PC-9 (cell line): ENCODE measurements around the gene CHST3. TPM values are rescaled to one million over a fixed set of nuclear protein-coding genes. Genes with fewer than 3 reads are reported as not detected.

Source experiments
- BruUV-seq: library from RNA; stranded (reverse); fragments of 400-500 nt; replicated peaks from 2 replicates; lab custom pipeline; 2021; lab: Mats Ljungman, UMichigan
- CTCF ChIA-PET: fragments of 300-600 bp; sonication (Branson Sonifier 250); formaldehyde crosslinking; loops from one replicate; lab custom pipeline; 2022; ENCODE audit warnings: antibody characterized with exemption; lab: Charles Lee
- POLR2A ChIA-PET: fragments of 300-600 bp; sonication (Branson Sonifier 250); formaldehyde crosslinking; loops from one replicate; lab custom pipeline; 2022; ENCODE audit warnings: antibody characterized with exemption; ENCODE audit not compliant: unreplicated experiment; lab: Charles Lee
- DNase-seq, 2 experiments: peaks; one replicate each; pipeline versions ENCODE4 v3.0.0 to v3.0.0-alpha.2; 2015 to 2022; ENCODE audit warnings: mixed read lengths in 1 of 2
- H2AFZ ChIP-seq: fragments of 200-600 bp; sonication (generic); 2 replicates; pipeline ENCODE4 v1.8.1; 2017; ENCODE audit warnings: antibody characterized with exemption
- H3F3A ChIP-seq: fragments of 200-600 bp; sonication (generic); 2 replicates; pipeline ENCODE4 v1.8.1; 2017; ENCODE audit warnings: antibody characterized with exemption, mild to moderate bottlenecking, low read depth; ENCODE audit not compliant: insufficient read depth
- H3K27ac ChIP-seq: fragments of 200-600 bp; sonication (generic); 2 replicates; pipeline ENCODE4 v1.6.1; 2016; ENCODE audit warnings: mixed run types
- H3K27me3 ChIP-seq: fragments of 200-600 bp; sonication (generic); 2 replicates; pipeline ENCODE4 v1.6.1; 2016; ENCODE audit warnings: low read depth, mixed run types; ENCODE audit not compliant: insufficient read depth
- H3K36me3 ChIP-seq: fragments of 200-600 bp; sonication (generic); 2 replicates; pipeline ENCODE4 v1.6.1; 2016; ENCODE audit warnings: low read depth, mixed run types
- H3K4me1 ChIP-seq: fragments of 200-600 bp; sonication (generic); replicated peaks from 2 replicates; pipeline ENCODE4 v1.6.1; 2016; ENCODE audit warnings: mixed run types; ENCODE audit not compliant: insufficient read depth
- H3K4me2 ChIP-seq: fragments of 200-600 bp; sonication (generic); 2 replicates; pipeline ENCODE4 v1.6.1; 2017; ENCODE audit warnings: mixed run types
- H3K4me3 ChIP-seq: fragments of 200-600 bp; sonication (generic); 2 replicates; pipeline ENCODE4 v1.6.1; 2016; ENCODE audit warnings: mixed run types
- H3K79me2 ChIP-seq: fragments of 200-600 bp; sonication (generic); 2 replicates; pipeline ENCODE4 v1.6.1; 2017; ENCODE audit warnings: low read depth, mixed run types
- H3K9me2 ChIP-seq: fragments of 200-600 bp; sonication (generic); 2 replicates; pipeline ENCODE4 v1.8.1; 2017; ENCODE audit warnings: mild to moderate bottlenecking; ENCODE audit not compliant: insufficient read depth
- H3K9me3 ChIP-seq: fragments of 200-600 bp; sonication (generic); 2 replicates; pipeline ENCODE4 v1.8.1; 2016; ENCODE audit warnings: low read depth; ENCODE audit not compliant: insufficient read depth
- H4K20me1 ChIP-seq: fragments of 200-600 bp; sonication (generic); 2 replicates; pipeline ENCODE4 v1.8.1; 2017; ENCODE audit not compliant: insufficient read depth
- CTCF ChIP-seq: fragments of 200-600 bp; sonication (generic); conservative IDR thresholded peaks from 2 replicates; pipeline ENCODE4 v1.6.1; 2017; ENCODE audit warnings: mixed run types, antibody characterized with exemption, mild to moderate bottlenecking, moderate library complexity
- EZH2 ChIP-seq: fragments of 200-600 bp; sonication (generic); IDR thresholded peaks from 2 replicates; pipeline ENCODE4 v1.8.0; 2017; ENCODE audit warnings: antibody characterized with exemption, low read depth
- intact Hi-C: fragments of 100-400 bp; cut with micrococcal nuclease; formaldehyde crosslinking; loops from one replicate; pipeline ENCODE4 v1.10.0; 2022; ENCODE audit not compliant: unreplicated experiment
- total RNA-seq: library from RNA; stranded (reverse); gene quantifications from 2 replicates; pipeline ENCODE4 v1.2.3, GENCODE V29; 2021

The CHST3 gene
- total RNA-seq, 1 experiment from 2014 or later: 23.3 TPM

- no peaks in the 10 kb centered on the region for H3K27me3 ChIP-seq
- no peaks in the 10 kb centered on the region for H4K20me1 ChIP-seq
- no peak overlapping the region for H3K27ac ChIP-seq
- H3K4me2 ChIP-seq: no peak overlapping the region
- BruUV-seq: no TSS peak
- no peak overlapping the region for H2AFZ ChIP-seq
- CTCF ChIA-PET: interaction anchor here (1.4 kb wide), 1 partner anchor 11 kb away, joined by 4 read pairs; no protein-coding TSS in a partner anchor
- TF ChIP-seq EZH2: no peak
- TF ChIP-seq CTCF: no peak
- POLR2A ChIA-PET: interaction anchor here (0.7 kb wide), 1 partner anchor 178 kb away, joined by 3 read pairs; no protein-coding TSS in a partner anchor
- no peaks in the 10 kb centered on the region for H3K9me2 ChIP-seq
- no peak for DNase-seq
- H3F3A ChIP-seq: peaks cover 10% of the 10 kb centered on the region; the same call in 1 of the 2 replicates
- no peaks in the 10 kb centered on the region for H3K36me3 ChIP-seq
- no peaks in the 10 kb centered on the region for H3K9me3 ChIP-seq
- no peaks in the 10 kb centered on the region for H3K79me2 ChIP-seq
- intact Hi-C loops: loop anchor here (5.0 kb wide), 1 partner anchor 40 kb away; no protein-coding TSS in a partner anchor
- peaks cover 15% of the 10 kb centered on the region for H3K4me1 ChIP-seq
- H3K4me3 ChIP-seq: no peak overlapping the region
Measured at GRCh38 chr10:72037266-72037665, 73.1 kb downstream of the CHST3 start.

- no peak overlapping the region for H3K27ac ChIP-seq
- H4K20me1 ChIP-seq: no peaks in the 10 kb centered on the region
- H3K9me3 ChIP-seq: no peaks in the 10 kb centered on the region
- H3K36me3 ChIP-seq: no peaks in the 10 kb centered on the region
- no peaks in the 10 kb centered on the region for H3K79me2 ChIP-seq
- H2AFZ ChIP-seq: no peak overlapping the region
- no peaks in the 10 kb centered on the region for H3K27me3 ChIP-seq
- ChIA-PET CTCF (interaction anchor here (1.4 kb wide), 1 partner anchor 11 kb away, joined by 4 read pairs; no protein-coding TSS in a partner anchor), POLR2A (interaction anchor here (0.5 to 0.7 kb wide), 4 partner anchors 39 to 726 kb away, joined by 3 to 13 read pairs (median 4); no protein-coding TSS in a partner anchor)
- intact Hi-C loops: loop anchor here (5.0 kb wide), 1 partner anchor 41 kb away; no protein-coding TSS in a partner anchor
- BruUV-seq: no TSS peak
- no peak for DNase-seq
- no peak overlapping the region for H3K4me3 ChIP-seq
- H3K9me2 ChIP-seq: no peaks in the 10 kb centered on the region
- H3K4me1 ChIP-seq: peaks cover 17% of the 10 kb centered on the region
- peaks cover 10% of the 10 kb centered on the region; the same call in 1 of the 2 replicates for H3F3A ChIP-seq
- no peak for TF ChIP-seq EZH2
- no peak for TF ChIP-seq CTCF
- H3K4me2 ChIP-seq: 0 out of 2 replicates have a peak overlapping the region, but pooled peaks have one; percentile 5
Measured at GRCh38 chr10:72037811-72038210, 73.6 kb downstream of the CHST3 start.

GRCh38 chr10:72038458-72039001 lies 74.3 kb downstream of the CHST3 start:
- DNase-seq: no peak
- H2AFZ ChIP-seq: no peak overlapping the region

More at GRCh38 chr10:72038458-72039001, 74.3 kb downstream of the CHST3 start:
- TF ChIP-seq EZH2: no peak
- no peak for TF ChIP-seq CTCF
- peaks cover 22% of the 10 kb centered on the region for H3K4me1 ChIP-seq
- no peaks in the 10 kb centered on the region for H3K9me2 ChIP-seq
- H3K27ac ChIP-seq: no peak overlapping the region
- intact Hi-C loops: loop anchor here (5.0 kb wide), 1 partner anchor 41 kb away; no protein-coding TSS in a partner anchor
- peaks cover 10% of the 10 kb centered on the region; the same call in 1 of the 2 replicates for H3F3A ChIP-seq
- no peaks in the 10 kb centered on the region for H4K20me1 ChIP-seq
- H3K36me3 ChIP-seq: no peaks in the 10 kb centered on the region
- no peak overlapping the region for H3K4me3 ChIP-seq
- H3K79me2 ChIP-seq: no peaks in the 10 kb centered on the region
- H3K4me2 ChIP-seq: 0 out of 2 replicates have a peak overlapping the region, but pooled peaks have one; percentile 5
- CTCF ChIA-PET: interaction anchor here (1.4 kb wide), 1 partner anchor 10 kb away, joined by 4 read pairs; no protein-coding TSS in a partner anchor
- POLR2A ChIA-PET: interaction anchor here (0.5 to 0.6 kb wide), 4 partner anchors 40 to 726 kb away, joined by 3 to 13 read pairs (median 8); no protein-coding TSS in a partner anchor
- BruUV-seq: no TSS peak
- H3K9me3 ChIP-seq: no peaks in the 10 kb centered on the region
- no peaks in the 10 kb centered on the region for H3K27me3 ChIP-seq
